IPS-NIHi7 (cell line): ENCODE measurements around the gene SPDYE4.
"Not testable (repeated sequence)": the region's sequence is repeated elsewhere in the genome, so short reads cannot be mapped to it uniquely, and the experiment has no call there.

Experiments used
- DNase-seq: peaks from one replicate; pipeline ENCODE4 v3.0.0; 2012; ENCODE audit warnings: mixed read lengths; ENCODE audit errors: extremely low spot score

The SPDYE4 gene

GRCh38 chr17:8758137-8758596 is at the start of gene SPDYE4:
Gene SPDYE4 (minus strand): TSS chr17:8758546. CDS start chr17:8758382, 164 bp downstream.
- DNase-seq: no peak

GRCh38 chr17:8806926-8807550 is 48.7 kb upstream of the SPDYE4 start:
- DNase-seq: no peak

GRCh38 chr17:8806253-8806925 is 48.0 kb upstream of the SPDYE4 start:
- no peak for DNase-seq

DNA sequence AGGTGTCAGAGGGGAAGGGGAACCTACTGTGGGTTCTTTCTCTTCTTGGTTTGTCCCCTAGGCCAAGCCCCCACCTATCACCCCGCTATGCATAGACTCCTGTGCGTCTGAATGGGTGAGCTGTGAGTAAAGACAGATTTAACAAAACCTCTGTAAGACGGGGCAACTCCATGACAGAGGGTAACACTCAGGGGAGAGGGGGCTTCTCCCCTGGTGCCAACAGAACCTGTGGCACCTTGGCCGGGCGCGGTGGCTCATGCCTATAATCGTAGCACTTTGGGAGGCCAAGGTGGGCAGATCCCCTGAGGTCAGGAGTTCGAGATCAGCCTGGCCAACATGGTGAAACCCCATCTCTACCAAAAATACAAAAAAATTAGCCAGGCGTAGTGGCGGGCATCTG is 47.0 kb upstream of the SPDYE4 start:
- not testable (repeated sequence) for DNase-seq

- peak; percentile 47 for DNase-seq
Observed at GRCh38 chr17:8803531-8804420, 45.4 kb upstream of the SPDYE4 start.

DNA sequence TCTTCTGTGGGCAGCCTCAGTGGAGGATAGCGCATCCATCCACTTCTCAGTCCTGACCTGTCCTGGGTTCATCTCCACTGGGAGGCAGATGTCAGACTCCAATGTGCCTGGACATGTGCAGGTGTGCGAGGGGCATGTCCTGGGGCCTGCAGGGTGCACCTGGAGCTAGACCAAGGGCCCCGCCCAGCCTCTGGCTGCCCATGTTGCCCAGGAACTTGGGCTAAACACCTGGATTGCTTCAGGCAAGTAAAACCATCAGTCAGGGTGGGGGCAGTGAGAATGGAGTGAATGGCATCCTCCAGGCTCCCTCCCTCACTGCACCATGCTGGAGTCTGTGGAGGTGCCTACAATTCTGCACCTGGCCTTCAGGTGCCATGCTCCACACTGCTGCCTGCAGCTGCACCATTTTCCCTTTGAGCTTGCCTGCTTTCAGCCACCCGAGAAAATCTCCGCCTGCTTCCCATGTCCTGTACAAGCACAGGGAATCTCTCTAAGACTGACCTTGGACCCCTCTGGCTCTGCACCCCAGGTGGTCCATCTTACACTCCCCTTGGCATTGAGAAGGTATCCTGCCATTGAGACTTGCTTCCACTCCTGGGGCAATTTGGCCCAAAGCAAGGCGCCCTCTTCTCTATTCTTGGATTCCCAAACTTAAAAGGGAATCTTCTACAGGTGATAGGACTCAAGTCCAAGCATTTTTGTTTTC is 42.9 kb upstream of the SPDYE4 start:
- no peak for DNase-seq

- DNase-seq: no peak
Observed at GRCh38 chr17:8800656-8801055, 42.3 kb upstream of the SPDYE4 start.

GRCh38 chr17:8799570-8800212 is 41.3 kb upstream of the SPDYE4 start:
- DNase-seq: no peak

GRCh38 chr17:8798846-8799569 is 40.7 kb upstream of the SPDYE4 start, which contains the start of gene MFSD6L:
Gene MFSD6L (minus strand): TSS chr17:8799365. CDS start chr17:8799120, 245 bp downstream.
- DNase-seq: peak; percentile 87

DNA sequence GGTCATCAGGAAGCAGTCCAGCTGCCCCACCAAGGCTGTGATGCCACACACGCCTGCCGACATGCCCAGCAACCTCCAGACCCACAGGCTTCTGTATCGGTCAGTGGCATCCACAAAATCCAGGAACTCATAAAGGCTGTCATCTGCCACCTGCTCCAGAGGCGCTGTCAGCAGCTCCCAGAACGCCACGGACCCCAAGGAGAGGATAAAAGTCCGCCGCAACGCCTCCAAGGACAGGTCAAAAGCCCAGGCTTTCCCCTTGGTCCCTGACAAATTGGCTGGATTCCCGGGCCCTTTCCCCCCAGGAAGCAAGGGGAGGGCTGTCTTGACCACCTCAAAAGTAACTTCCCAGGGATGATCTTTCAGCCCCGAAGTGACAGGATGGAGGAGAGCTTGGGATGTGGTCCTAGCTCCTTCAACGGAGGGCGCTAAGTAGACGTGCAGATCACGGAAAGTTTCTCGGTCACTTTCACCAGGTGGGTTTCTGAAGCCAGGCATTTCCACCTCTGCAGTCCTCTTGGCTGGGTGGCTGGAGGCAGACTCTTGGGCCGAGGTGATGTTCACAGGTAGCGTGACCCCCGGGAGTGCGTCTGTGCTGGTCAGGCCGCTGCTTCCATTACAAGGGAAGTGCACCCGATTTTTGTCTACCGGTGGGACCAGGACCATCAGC is 40.0 kb upstream of the SPDYE4 start:
- no peak for DNase-seq

DNA sequence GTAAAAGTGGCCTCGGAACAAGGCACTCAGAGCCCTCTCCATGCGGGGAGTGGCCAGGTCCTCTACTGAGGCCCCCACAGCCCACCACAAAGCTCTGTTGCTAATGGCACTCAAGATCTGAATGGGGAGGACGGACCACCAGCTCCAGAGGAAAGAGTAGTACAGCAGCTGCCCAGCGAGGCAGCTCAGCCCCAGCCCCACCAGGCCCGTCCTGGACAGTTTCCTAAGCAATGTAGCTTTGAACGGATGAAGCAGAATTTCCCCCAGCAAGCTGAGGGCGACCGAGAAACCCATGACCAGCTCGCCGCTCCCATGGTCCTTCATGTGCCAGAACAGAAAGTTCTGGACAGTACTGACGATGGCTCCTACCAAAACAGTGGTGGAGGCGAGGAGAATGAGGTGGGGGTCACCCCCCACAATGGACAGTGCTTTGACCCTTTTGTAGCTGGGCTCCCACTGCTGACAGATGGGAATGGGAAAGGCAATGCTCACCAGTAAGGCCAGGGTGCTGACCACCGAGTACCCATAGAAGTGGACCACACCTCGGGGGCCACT is 39.4 kb upstream of the SPDYE4 start:
- no peak for DNase-seq

DNA sequence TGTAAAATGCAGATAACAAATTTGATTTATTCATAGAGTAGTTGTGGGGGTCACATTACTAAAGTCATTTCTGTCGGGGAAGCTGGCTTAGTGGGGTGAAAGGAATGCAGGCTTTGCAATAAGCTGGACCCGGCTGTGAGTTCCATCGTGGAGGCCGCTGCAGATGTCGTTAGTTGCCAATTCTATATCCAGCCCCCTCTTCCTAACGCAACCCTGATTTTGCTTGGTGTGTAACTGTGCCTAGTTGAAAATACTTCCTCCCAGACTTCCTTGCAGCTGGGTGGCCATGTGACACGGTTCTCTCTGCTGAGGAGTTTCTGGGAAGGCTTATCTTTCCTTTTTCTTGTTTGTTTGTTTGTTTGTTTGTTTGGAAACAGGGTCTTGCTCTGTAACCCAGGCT is 36.3 kb upstream of the SPDYE4 start:
- DNase-seq: no peak

DNA sequence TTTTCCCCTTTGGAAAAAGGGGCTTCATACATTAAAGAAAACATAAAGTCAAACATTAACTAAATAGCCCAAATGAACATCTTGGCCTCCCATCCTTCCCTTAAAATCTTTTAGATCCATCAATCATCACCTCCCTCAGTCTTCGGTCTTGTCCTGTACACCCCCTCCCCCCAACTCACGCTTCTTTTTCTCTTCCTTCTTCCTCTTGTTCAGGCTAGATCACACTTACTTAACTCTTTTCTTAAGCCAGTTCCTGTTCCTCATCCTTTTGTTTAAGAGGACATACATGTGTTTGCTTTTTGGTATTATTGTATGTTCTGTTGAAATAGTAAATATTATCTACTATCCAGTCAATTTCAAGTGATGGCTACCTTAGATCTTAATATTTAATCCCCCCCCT is 35.3 kb upstream of the SPDYE4 start:
- no peak for DNase-seq

DNA sequence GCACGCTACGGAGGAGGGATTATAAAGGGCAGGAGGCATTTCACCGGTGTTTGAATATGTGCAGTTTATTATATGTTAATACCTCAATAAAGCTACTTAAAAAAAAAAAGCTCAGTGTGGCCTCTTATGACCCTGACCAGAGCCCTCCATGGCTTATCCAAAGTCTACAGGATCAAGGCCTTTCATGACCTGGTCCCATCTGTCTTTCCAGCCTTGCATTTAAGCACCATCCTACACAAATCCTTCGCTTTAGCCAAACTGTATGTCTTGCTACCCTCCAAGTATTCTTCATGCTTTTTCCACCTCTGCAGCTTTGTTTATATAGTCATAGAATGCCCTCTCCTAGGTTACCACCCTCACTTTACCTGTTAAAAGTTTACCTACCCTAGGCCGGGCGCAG is 34.3 kb upstream of the SPDYE4 start:
- no peak for DNase-seq

DNA sequence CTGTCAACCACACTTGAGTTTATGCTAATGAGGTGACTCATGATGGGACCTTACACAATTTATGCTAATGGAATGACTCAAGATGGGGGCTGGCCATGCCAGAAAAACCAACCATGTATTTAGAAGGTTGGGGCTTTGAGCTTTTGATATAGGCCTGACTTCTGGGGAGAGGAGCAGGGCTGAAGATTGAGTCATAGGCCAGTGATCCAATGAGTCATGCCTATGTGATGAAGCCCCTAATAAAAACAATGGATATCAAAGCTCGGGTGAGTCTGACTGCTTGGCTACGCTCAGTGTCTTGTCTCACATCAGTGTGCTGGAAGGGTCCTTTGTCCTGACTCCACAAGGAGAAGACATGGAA is 33.5 kb upstream of the SPDYE4 start:
- no peak for DNase-seq

DNA sequence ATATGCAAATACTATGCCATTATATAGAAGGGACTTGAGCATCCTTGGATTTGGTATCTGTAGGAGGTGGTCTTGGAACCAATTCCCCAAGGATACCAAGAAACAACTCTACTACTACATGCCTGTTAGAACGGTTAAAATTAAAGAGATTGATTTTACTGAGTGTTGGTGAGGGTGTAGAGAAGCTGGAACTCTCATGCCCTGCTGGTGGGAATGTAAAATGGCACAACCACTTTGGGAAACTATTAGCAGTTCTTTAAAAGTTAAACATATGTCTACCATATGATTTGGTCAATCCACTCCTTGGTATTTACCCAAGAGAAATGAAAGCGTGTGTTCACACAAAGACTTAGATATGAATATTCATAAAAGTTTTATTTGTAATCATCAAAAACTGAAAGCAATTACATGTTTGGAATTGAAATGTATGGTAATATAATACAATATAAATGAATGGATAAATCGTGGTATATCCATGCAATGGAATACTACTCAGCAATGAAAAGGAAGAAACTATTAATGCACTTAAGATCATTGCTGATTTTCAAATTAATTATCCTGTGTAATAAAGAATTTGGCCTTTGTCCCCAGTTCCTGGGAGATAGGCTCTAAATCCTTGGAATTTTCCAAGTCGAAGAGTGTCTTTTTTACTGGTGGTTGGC is 33.0 kb upstream of the SPDYE4 start:
- no peak for DNase-seq

- DNase-seq: no peak
Observed at GRCh38 chr17:8789743-8790142, 31.4 kb upstream of the SPDYE4 start.

- no peak for DNase-seq
Observed at GRCh38 chr17:8788998-8789397, 30.7 kb upstream of the SPDYE4 start.
